ENCODE measurements around the gene LRFN2.

The LRFN2 gene

GRCh38 chr6:40556023-40556422 is 31.1 kb downstream of the LRFN2 start:
- Histone ChIP-seq H3K79me2 (no peaks in the 10 kb centered on the region), H3K4me2 (ENCODE audit: low read length) (no peak overlapping the region), H3K27me3 (ENCODE audit: control insufficient read depth, insufficient read depth, low read length) (no peaks in the 10 kb centered on the region), H2AFZ (no peak overlapping the region), H3K4me1 (no peaks in the 10 kb centered on the region), H3K4me3 (ENCODE audit: low read depth, low read length) (no peak overlapping the region), H3K36me3 (ENCODE audit: control insufficient read depth, insufficient read depth, low read length) (no peaks in the 10 kb centered on the region), H3K9me3 (ENCODE audit: control insufficient read depth, low read length) (no peaks in the 10 kb centered on the region), H3K27ac (no peak overlapping the region), H3K9ac (no peak overlapping the region)
- TF ChIP-seq CTCF (IDR thresholded peaks at IDR 0.05) = no peak

GRCh38 chr6:40555092-40555491 is 32.1 kb downstream of the LRFN2 start:
- Histone ChIP-seq H3K27ac (no peak overlapping the region), H3K9ac (no peak overlapping the region), H3K36me3 (ENCODE audit: control insufficient read depth, insufficient read depth, low read length) (no peaks in the 10 kb centered on the region), H3K4me2 (ENCODE audit: low read length) (no peak overlapping the region), H3K4me3 (ENCODE audit: low read depth, low read length) (no peak overlapping the region), H3K79me2 (no peaks in the 10 kb centered on the region), H3K27me3 (ENCODE audit: control insufficient read depth, insufficient read depth, low read length) (no peaks in the 10 kb centered on the region), H2AFZ (no peak overlapping the region), H3K4me1 (no peaks in the 10 kb centered on the region), H3K9me3 (ENCODE audit: control insufficient read depth, low read length) (no peaks in the 10 kb centered on the region)
- no peak for TF ChIP-seq CTCF (IDR thresholded peaks at IDR 0.05)

- no peaks in the 10 kb centered on the region for H3K36me3 ChIP-seq (ENCODE audit: control insufficient read depth, insufficient read depth, low read length)
- H3K79me2 ChIP-seq = no peaks in the 10 kb centered on the region
- no peaks in the 10 kb centered on the region for H3K4me1 ChIP-seq
- H3K27ac ChIP-seq = no peak overlapping the region
- H3K9me3 ChIP-seq (ENCODE audit: control insufficient read depth, low read length) = no peaks in the 10 kb centered on the region
- no peak overlapping the region for H3K4me2 ChIP-seq (ENCODE audit: low read length)
- no peak overlapping the region for H2AFZ ChIP-seq
- no peak overlapping the region for H3K4me3 ChIP-seq (ENCODE audit: low read depth, low read length)
- TF ChIP-seq CTCF (IDR thresholded peaks at IDR 0.05) = no peak
- no peak overlapping the region for H3K9ac ChIP-seq
- no peaks in the 10 kb centered on the region for H3K27me3 ChIP-seq (ENCODE audit: control insufficient read depth, insufficient read depth, low read length)
These were observed 34.2 kb downstream of the LRFN2 start for GRCh38 chr6:40552941-40553340.

- Histone ChIP-seq H3K9me3 (ENCODE audit: control insufficient read depth, low read length) (no peaks in the 10 kb centered on the region), H3K27me3 (ENCODE audit: control insufficient read depth, insufficient read depth, low read length) (no peaks in the 10 kb centered on the region), H3K4me2 (ENCODE audit: low read length) (no peak overlapping the region), H3K36me3 (ENCODE audit: control insufficient read depth, insufficient read depth, low read length) (no peaks in the 10 kb centered on the region), H3K4me3 (ENCODE audit: low read depth, low read length) (no peak overlapping the region), H3K27ac (no peak overlapping the region), H3K9ac (no peak overlapping the region), H2AFZ (no peak overlapping the region), H3K4me1 (no peaks in the 10 kb centered on the region), H3K79me2 (no peaks in the 10 kb centered on the region)
- TF ChIP-seq CTCF (IDR thresholded peaks at IDR 0.05) = no peak
These were observed 35.1 kb downstream of the LRFN2 start for GRCh38 chr6:40551966-40552505.

All from parathyroid adenoma (tissue), 2 donors.